NCI-H1105 treated with DMSO at 0.1 percent for 48 hours (cell line): Measurements from ENCODE around the gene MYH3.
"Not testable (repeated sequence)": the region's sequence is repeated elsewhere in the genome, so short reads cannot be mapped to it uniquely, and the experiment has no call there.

Experiments
- DNase-seq: peaks from one replicate; lab custom pipeline; 2025; lab: John Stamatoyannopoulos, UW

The MYH3 gene

DNA sequence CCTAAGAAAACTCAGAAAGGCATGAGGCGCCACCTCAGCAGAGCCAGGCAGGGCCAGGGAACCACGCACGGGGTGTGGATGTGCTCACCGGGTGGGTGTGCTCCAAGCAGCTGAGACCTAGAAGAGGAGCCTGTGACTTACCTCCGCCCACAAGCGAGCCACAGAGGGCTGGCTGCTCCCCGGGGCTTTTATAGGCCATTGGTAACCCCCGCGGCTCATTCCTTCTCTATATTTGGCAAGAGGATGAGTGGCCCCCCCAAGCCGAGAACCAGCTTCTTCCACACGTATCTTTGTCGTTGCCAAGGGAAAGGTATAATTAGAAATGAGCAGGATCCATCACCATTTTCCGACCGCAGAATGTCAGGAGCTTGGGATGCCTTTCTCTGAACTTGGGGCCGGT is at the start of gene MYH3:
TSS of gene MYH3 (minus strand) at position 162 of the 400 bp plus-strand sequence. CDS start 2,245 bp downstream, outside the sequence.
- DNase-seq: no peak

DNA sequence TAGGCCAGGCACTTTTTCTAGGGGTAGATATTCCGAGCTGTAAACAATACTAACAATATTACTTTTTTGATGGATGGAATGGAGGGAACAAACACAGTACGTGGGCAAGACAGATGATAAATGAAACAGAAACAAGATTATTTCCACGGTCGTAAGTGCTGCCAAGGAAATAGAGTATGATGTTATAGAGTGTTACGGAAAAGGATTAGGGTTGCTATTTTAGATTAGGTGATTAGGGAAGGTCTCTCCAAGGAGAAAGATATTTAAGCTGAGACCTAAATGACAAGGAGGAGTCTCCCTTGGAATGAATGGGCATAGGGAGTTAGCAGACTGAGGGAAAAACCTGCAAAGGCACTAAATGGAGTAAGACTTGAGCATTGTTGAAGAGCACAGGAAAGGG is 48.6 kb upstream of the MYH3 start:
- DNase-seq: no peak

DNA sequence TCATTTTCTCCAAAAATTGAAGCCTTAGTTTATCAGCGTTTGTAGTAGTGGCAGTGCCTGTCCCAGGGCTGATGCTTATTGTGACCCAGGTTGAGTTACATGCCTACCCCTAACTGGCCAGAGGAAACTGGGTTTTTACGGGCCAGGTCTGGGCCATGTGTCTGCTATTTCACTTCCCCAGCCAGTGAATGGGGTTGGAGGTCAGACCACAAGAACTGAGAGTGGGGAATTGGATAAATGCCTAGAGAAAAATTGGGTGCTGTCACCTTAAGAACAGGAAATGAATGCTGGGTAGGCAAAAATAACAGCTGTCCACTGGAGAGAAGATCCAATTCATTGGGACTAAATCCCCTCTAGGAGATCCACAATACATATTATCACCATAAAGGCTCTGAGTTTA is 45.5 kb upstream of the MYH3 start:
- DNase-seq: no peak

DNA sequence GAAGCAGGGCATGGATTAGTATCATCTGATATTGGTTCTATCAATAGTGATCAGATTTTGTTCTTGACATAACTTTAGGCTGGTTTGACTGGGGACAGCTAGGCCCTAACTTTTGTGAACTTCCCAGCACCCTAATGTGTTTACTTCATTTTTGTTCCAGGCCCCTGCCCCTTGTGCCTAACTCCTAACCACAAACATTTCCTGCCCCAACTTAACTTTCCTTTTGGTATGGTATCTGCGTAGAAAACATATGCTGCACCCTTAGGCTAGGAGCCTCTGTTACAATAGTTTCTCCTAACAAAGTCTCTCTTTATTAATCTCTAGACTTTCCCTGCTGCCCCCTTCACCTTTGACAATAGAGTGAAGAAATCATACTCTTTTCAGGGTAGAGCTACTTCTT is 42.7 kb upstream of the MYH3 start:
- no peak for DNase-seq

DNA sequence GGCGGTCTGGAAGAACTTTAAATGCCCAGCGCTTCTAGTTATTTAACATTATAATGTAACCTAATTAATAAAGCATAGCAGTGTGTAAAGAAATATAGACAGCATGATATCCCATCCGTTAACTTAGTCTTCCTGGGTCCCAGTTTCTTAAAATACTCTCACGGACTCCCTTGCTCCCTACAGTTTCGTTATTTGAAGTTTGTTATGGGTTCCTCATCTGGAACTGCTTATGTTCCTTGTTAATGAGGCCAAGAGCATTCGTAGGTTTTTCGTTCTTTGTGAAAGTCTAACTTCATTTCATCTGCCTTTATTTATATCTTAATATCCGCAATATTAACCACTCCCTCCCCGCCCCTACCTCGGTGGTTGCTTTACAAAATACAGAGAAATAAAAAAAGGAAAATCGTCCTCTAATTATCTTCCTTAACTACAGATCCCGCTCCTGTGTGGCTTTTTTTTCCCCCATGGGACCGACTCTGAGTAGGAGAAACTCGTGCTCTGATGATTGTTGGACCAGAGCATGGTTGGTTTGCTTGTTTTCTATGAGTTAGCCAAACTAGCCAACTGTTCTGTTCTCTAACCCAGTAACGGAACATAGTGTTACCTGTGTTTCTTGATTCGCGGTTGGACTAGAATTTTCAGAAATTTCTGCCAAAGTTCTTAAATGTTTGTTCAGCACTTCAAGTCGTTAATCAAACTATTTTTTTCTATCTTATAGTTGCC is 41.1 kb upstream of the MYH3 start:
- no peak for DNase-seq

DNA sequence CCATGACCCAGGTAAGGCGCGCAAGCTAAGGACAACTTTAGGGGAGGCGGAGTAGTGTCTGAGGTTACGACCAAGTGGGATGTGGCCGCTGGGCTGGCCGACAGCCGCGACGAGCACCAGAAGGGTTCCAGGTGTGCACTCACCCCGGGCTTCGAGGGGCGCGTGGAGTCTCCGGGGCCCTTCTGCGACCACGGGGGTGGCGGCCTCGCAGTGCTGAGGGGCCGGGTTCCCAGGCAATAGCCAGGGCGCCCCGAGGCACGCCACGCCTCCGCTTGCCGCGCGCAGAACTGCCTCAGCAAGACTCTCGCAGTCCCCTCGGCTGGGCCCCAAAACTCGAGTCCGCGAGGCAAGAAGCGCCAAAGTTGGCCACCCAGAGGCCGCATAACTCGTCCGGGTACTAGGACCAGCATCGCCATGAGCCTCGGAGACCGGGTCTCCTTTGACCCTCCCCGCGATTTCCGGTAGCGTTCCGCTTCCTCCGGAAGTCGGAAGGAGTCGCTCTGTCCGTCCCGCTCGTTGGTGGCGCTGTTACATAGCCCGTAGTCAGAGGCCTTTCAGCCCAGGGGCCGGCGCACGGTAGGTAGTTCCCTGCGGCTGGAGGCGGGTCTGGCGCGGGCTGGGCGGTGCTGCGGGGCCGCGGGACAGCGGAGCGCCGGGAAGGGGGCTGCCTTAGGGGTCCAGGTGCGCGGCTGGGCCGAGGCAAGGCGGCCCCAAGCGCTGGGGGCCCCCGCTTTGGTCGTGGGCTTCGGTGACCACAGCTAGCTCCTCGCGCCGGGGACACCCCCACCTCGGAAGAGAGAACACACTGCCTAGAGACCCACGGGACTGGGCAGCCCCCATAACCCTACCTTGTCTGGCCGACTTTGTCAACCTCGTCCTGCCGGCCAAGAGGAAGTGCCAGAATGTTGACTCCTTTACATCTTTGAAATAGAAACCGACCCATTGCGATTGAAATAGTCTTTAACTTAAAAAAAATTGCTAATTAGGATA is 40.3 kb upstream of the MYH3 start, which contains the start of the genes ADPRM and SCO1:
TSS of gene ADPRM (plus strand) at position 503 of the 990 bp plus-strand sequence. CDS start 7,333 bp downstream, outside the sequence.
TSS of gene SCO1 (minus strand) at position 442 of the 990 bp plus-strand sequence. CDS start at position 416, 26 bp downstream.
- DNase-seq: peak; percentile 92

DNA sequence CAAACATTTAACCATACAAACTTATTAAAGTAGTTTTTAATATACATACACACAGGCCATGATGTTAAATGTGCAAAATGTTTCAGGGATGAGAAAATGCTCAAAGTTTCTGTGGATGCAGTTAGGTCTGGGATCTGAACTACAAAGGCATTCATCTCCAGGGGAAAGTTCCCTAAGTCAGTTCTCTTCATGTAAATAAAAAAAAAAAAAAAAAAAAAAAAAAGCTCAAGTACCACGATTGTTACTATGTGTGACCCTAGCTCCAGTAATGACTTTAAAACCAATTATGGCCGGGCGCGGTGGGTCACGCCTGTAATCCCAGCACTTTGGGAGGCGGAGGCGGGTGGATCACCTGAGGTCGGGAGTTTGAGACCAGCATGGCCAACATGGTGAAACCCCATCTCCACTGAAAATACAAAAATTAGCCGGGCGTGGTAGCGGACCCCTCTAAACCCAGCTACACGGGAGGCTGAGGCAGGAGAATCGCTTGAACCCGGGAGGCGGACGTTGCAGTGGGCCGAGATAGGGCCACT is 38.8 kb upstream of the MYH3 start:
- not testable (repeated sequence) for DNase-seq

DNA sequence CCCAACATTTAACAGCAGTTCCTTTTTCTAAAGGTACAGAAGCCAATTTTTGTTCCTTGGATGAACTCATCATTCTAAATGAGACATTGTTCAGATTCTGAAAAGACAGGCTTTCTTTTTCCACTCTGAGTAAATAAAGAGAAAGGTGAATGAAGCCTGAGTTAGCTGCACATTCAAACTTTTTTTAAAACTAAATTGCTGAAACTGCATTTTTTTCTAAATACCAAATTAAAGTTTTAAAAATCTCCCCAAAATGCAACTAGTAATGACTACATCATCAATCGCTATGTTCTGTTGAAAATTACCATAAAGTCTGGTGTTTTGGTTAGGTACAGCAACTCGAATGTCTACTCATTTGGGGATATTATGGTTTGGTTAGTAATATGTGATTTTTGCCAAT is 30.4 kb upstream of the MYH3 start:
- DNase-seq: no peak

DNA sequence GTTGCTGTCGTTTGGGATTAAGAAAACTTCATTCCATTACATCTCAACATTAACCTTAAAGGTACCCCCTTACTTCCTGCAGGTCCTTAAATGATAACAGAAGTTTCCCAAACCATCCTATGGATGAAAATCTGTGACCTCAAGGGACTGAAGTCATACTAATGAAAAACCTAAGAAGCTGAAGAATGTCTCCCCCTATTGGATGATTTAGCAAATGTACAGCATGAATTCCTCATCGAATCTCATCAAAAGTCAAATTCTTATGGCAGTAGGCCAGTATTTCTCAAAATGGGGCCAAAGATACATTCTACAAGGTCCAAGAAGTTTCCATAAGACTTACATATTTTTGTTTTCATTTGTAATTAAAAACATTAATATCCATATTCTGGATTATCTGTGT is 26.7 kb upstream of the MYH3 start:
- peak; percentile 3 for DNase-seq

DNA sequence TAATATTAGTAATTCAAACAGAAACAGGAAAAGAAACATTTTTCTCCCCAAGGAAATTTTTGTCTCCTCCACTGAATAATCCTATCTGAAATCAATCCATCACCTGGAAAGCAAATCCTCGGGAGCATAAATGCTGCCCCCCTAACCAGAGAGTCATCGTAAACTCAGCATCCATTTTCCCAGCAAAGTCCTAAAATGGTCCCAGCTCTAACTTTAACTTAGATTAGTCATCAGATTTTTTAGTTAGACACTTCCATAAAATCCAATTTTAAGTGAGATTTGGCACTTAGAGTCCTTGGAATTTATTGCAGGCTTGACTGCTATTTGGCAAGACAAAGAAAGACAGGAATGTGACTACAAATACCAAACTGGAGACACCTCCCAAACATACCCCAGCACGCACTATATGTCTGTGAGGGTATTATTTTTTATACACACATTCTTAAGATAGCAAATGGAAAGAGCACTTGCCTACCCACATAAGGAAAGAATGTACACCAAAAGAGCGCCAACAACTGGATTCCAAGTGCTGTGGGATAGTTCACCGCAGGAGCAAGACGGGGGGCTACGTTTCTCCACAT is 24.8 kb upstream of the MYH3 start:
- no peak for DNase-seq

DNA sequence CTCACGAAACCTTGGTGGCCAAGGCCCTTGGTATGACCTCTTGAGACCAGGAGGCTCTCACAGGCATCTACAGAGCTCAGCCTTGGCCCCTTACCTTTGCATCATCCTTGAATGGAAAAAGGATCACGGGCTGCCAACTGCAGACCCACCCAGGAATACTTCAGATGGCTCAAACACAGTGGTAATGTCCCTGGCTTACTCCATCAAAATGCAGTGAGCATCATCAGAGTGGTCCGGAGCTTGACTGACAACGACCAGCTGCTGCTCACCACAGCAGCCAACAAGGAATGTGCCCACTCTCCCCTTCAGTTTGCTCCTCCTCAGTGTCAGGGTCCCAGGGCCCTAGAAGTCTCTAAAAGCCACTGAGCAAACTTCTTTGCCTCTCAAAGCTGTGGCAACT is 17.6 kb upstream of the MYH3 start:
- DNase-seq: no peak

DNA sequence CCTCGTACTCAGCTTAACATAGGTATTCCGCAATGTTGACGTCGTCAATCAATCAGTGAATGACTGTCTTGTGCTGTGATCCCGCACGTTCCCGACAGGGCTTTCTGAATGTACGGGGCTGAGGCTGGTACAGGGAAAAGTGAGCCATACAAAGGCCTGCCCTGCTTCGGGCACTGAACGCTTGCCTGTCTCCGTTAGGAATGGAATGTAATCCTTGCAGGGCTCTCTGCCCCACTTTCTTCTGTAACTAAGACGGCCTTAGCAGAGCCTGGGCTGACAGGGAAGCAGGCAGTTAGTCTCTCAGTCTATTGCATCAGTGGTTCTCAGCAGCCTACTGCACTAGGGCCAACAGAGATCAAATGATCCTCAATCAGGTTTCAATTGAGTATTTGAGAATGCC is 16.2 kb upstream of the MYH3 start:
- no peak for DNase-seq

DNA sequence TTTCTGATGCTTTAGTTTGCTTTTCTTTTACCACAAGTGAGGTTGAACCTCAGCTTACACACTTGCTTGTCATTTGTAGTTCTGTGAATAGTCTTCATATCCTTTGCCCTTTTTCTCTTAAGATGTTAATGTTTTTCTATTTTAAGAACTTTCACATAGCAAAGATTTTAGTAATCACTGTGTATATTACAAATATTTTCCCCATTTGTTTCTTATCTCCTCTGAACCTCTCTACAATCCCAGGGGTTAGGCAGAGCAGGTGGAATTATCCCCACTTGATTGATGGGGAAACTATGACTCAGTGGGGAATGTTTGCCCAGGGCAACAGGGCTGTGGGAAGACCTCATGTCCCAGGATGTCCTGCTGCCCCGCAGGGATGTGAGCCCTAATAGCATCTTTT is 11.7 kb upstream of the MYH3 start:
- no peak for DNase-seq

DNA sequence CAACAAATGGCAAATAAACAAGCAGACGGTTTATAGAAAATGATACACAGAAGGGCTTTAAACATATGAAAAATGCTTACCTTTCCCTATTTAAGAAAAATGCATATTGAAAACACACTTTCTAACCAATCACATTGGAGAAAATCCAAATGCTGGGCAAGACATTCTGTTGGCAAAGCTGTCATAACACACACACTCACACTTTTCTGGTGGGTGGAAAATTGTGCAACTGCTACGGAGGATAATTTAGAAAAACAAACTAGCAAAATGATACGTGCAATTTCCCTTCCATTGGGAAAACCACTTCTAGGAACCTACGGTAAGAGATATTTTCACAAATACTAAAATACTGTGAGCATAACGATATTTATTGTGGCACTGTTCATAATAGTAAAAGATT is 9.8 kb upstream of the MYH3 start:
- no peak for DNase-seq

DNA sequence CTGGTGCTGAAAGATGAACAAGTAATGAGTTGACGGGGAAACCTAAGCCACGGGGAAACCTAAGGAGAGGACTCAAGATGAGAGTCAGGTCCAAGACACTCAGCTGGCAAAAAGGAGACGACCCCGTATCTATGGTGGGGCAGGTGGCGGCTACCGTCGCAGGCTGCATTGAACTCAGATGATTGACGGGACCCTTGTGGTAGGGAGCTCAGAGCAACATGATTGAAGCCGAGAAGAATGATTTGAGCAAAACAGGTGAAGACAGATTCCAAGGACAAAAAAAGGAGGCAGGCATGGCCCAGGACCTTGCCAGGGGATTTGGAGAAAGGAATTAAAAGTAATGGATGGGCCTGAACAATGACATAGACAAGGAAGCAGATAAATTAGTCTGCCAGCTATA is 7.5 kb upstream of the MYH3 start:
- no peak for DNase-seq

DNA sequence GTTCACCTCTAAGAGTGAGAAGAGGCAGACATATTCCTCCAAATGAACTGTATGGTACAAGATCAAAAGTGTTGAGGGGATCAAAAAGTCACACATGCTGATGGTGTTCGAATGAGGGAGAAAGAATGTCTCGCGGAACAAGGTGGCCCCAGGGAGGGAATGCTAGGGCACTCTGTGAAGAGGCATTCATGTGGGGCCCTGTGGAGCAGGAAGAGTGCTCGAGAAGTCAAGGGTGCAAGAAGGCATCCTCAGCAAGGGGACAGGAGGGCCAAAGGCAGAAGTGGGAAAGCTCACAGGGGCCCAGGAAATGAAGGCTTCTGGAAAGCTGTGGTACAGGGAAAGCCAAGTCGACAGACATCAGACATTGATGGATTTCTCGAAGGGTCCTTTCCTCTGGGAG is 6.1 kb upstream of the MYH3 start:
- no peak for DNase-seq

DNA sequence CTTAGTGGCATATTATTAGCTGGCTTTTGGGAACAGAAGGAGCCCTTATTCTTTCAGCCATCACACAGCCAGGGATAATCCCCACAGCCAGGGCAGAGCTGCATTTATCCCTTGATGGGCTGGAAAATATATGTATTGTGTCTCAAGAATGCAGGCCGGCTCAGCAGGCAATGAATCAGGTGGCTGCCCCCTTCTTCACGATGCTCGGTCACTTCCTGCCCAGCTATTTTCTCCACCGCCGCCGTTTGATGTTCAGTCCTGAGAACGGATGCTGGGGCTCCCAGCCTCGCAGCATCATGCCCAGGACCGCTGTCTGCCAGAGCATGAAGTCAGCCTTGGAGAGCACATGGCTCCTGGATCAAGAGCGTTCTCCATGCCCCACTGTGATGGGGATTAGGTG is 4.3 kb upstream of the MYH3 start:
- no peak for DNase-seq

DNA sequence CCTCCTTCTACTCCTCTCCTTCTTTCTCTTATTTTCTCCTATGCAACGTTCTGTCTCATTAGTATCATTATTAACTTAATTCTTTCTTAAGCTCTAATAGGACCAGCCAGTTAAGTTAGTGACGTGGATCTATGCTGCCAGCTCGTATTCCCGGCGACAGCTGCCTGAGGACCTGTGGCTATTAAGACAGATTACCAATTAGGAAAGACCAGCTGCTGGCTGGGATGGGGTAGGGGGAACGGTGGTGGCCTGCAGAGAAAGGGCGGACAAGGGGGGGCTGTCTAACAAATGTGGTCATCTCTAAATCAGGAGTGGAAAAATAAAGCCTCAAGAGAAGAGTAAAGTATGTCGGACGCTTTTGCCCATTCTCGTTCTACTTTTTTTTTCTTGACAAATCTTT is 770 bp upstream of the MYH3 start:
- no peak for DNase-seq

DNA sequence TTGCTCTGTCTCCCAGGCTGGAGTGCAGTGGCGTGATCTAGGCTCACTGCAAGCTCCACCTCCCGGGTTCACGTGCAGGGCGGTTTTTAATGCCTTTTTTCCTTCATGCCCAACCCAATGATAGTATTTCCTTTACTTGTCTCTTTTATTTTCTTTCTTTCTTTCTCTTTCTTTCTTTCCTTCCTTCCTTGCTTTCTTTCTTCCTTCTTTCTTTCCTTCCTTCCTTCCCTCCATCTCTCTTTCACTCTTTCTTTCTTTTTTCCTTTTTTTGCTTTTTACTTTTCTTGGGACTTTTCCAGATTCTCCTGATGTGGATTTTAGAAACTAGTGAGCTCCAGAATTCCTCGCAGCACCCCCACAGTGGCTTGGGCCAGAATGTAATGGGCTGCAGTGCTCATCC is 3.1 kb downstream of the MYH3 start:
- DNase-seq: no peak

DNA sequence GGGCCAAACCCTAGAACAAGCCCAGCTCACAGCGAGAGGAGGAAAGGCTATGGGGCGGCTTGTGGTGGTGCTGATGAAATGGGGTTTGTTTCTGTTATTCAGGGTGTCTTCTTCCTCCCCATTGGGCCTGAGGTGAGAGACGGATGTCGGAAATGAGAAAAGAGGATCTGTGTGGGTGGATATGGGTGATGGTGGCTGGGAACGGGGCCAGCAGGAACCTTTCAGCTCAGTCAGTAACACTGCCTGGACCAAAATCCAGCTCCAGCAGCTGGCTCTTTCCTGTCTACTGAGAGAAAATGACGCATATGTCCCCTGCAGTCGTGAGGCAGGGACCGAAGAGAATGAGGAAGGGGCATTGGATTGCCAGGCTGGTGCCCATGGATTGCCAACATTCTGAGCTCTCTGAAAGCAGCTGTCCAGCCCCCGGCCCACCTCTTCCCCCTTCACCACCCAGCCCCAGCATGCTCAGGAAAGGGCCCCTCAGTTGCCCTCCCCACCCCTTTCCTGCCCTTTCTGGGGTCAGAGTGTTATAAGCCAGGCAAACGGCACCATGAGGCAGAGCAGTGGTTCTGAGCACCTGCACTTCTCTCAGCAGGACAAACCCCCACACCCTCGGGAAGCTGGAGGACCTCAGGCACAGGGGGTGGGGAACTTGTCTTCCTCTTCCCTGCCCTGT is 4.0 kb downstream of the MYH3 start:
- no peak for DNase-seq

DNA sequence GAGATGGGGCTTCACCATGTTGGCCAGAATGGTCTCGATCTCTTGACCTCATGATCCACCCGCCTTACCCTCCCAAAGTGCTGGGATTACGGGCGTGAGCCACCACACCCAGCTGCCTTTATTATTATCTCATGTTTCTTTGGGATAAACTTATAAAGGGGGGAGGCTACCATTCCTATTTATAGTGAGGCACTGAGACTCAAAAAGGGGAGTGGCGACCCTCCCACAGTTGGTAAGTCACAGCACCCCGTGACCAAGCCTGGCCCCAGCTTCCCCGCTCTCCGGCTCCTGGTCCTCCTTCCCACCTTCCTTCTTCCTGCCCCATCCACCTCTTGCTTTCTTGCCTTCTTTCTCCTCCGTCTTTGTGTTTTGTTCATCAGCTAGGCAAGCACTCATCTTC is 5.2 kb downstream of the MYH3 start:
- no peak for DNase-seq

DNA sequence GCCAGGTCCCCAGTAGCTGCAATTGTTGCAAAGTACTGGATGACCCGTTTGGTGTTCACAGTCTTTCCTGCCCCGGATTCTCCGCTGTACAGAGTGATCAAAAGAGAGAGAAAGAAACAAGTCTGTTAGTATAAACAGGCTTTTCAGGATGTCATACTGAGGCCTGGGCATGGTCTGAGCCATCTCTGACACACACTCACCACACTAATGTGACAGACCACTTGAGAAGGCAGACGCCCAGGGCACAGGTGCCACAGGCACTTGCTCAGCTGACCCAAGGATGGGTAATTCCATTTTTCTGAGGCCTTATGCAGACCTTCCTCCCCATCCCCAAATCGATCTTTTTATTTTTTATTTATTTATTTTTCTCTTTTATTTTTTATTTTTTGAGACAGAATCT is 7.5 kb downstream of the MYH3 start:
- no peak for DNase-seq
